HL-60 (cell line): Measurements from ENCODE around the gene SIGLEC7.

ENCODE experiments used
- DNase-seq, 2 experiments: peaks; one replicate each; pipeline ENCODE4 v3.0.0-alpha.2; 2010 to 2020; ENCODE audit warnings: low read depth in 1 of 2, low spot score in 1 of 2
- H3K27ac ChIP-seq: fragments of 250-450 bp; sonication (Bioruptor Pico); replicated peaks from 2 replicates; pipeline ENCODE4 v1.5.1; 2020; ENCODE audit warnings: mild to moderate bottlenecking, moderate library complexity
- H3K27me3 ChIP-seq: fragments of 250-450 bp; sonication (Bioruptor Pico); 2 replicates; pipeline ENCODE4 v1.5.1; 2021; ENCODE audit warnings: mild to moderate bottlenecking, moderate library complexity; ENCODE audit not compliant: insufficient read depth, poor library complexity, severe bottlenecking
- H3K4me3 ChIP-seq: replicated peaks from 2 replicates; pipeline ENCODE4 v1.5.1; 2011; ENCODE audit warnings: mild to moderate bottlenecking, control low read depth, low read length; ENCODE audit not compliant: insufficient read depth
- CTCF ChIP-seq: IDR thresholded peaks from one replicate; pipeline ENCODE4 v1.5.1; 2011; ENCODE audit warnings: low read length, control low read depth, inconsistent platforms; ENCODE audit not compliant: insufficient read depth
- GABPA ChIP-seq: IDR thresholded peaks from 2 replicates; pipeline ENCODE4 v1.6.1; 2012; ENCODE audit warnings: low read depth
- POLR2AphosphoS5 ChIP-seq: IDR thresholded peaks from 2 replicates; pipeline ENCODE4 v1.6.1; 2012; ENCODE audit warnings: low read depth
- SPI1 ChIP-seq: IDR thresholded peaks from 2 replicates; pipeline ENCODE4 v1.6.1; 2012; ENCODE audit warnings: low read depth, mild to moderate bottlenecking, borderline replicate concordance
- TF ChIP-seq, protein P1 (sequence below): IDR thresholded peaks from 2 replicates; pipeline ENCODE4 v1.6.1; 2012; ENCODE audit warnings: low read depth; ENCODE audit not compliant: insufficient replicate concordance

SIGLEC7 gene

GRCh38 chr19:51195616-51196015 is 53.5 kb downstream of the SIGLEC7 start:
- Histone ChIP-seq H3K27me3 (no peaks in the 10 kb centered on the region), H3K4me3 (no peak overlapping the region), H3K27ac (no peak overlapping the region)
- TF ChIP-seq, protein P1, sequence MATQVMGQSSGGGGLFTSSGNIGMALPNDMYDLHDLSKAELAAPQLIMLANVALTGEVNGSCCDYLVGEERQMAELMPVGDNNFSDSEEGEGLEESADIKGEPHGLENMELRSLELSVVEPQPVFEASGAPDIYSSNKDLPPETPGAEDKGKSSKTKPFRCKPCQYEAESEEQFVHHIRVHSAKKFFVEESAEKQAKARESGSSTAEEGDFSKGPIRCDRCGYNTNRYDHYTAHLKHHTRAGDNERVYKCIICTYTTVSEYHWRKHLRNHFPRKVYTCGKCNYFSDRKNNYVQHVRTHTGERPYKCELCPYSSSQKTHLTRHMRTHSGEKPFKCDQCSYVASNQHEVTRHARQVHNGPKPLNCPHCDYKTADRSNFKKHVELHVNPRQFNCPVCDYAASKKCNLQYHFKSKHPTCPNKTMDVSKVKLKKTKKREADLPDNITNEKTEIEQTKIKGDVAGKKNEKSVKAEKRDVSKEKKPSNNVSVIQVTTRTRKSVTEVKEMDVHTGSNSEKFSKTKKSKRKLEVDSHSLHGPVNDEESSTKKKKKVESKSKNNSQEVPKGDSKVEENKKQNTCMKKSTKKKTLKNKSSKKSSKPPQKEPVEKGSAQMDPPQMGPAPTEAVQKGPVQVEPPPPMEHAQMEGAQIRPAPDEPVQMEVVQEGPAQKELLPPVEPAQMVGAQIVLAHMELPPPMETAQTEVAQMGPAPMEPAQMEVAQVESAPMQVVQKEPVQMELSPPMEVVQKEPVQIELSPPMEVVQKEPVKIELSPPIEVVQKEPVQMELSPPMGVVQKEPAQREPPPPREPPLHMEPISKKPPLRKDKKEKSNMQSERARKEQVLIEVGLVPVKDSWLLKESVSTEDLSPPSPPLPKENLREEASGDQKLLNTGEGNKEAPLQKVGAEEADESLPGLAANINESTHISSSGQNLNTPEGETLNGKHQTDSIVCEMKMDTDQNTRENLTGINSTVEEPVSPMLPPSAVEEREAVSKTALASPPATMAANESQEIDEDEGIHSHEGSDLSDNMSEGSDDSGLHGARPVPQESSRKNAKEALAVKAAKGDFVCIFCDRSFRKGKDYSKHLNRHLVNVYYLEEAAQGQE = no peak
- no peak for TF ChIP-seq SPI1
- TF ChIP-seq CTCF = no peak
- no peak for TF ChIP-seq POLR2AphosphoS5
- TF ChIP-seq GABPA = no peak
- no peak for DNase-seq

- no peak overlapping the region for H3K4me3 ChIP-seq
- no peaks in the 10 kb centered on the region for H3K27me3 ChIP-seq
- TF ChIP-seq POLR2AphosphoS5 (no peak), GABPA (no peak), CTCF (no peak), SPI1 (no peak)
- TF ChIP-seq, protein P1 = no peak
- H3K27ac ChIP-seq = no peak overlapping the region
- no peak for DNase-seq
Observed at GRCh38 chr19:51196181-51196580, 54.1 kb downstream of the SIGLEC7 start.

- no peaks in the 10 kb centered on the region for H3K27me3 ChIP-seq
Observed at GRCh38 chr19:51198641-51199040, 56.5 kb downstream of the SIGLEC7 start.

More at GRCh38 chr19:51198641-51199040, 56.5 kb downstream of the SIGLEC7 start:
- Histone ChIP-seq H3K4me3 (no peak overlapping the region), H3K27ac (no peak overlapping the region)
- DNase-seq = no peak
- TF ChIP-seq SPI1 = no peak
- no peak for TF ChIP-seq GABPA
- no peak for TF ChIP-seq CTCF
- TF ChIP-seq POLR2AphosphoS5 = no peak
